Epithelial cell of esophagus (primary cell): ENCODE measurements around the gene MLX.
"Not testable (repeated sequence)": the region's sequence is repeated elsewhere in the genome, so short reads cannot be mapped to it uniquely, and the experiment has no call there.

Source experiments
- DNase-seq: peaks from one replicate; pipeline ENCODE4 v3.0.0; 2010; ENCODE audit warnings: low read depth
- H3K4me3 ChIP-seq: 2 replicates; pipeline ENCODE4 v1.5.1; 2011; ENCODE audit warnings: mild to moderate bottlenecking, low read length, control low read depth
- CTCF ChIP-seq: IDR thresholded peaks from 2 replicates; pipeline ENCODE4 v1.5.1; 2011; ENCODE audit warnings: low read depth, mild to moderate bottlenecking, low read length, control low read depth, inconsistent platforms; ENCODE audit not compliant: insufficient read depth; ENCODE audit errors: missing control alignments

MLX gene

GRCh38 chr17:42547001-42547461 lies 19.9 kb upstream of the MLX start:
- no peak for DNase-seq
- H3K4me3 ChIP-seq, result no peak overlapping the region
- TF ChIP-seq CTCF, result no peak

GRCh38 chr17:42547698-42548069 lies 19.2 kb upstream of the MLX start:
- H3K4me3 ChIP-seq, result no peak overlapping the region
- no peak for TF ChIP-seq CTCF
- DNase-seq, result no peak

- TF ChIP-seq CTCF, result peak; percentile 63
- peak overlapping the region; percentile 44 for H3K4me3 ChIP-seq
- peak; percentile 90 for DNase-seq
These were observed 18.6 kb upstream of the MLX start for GRCh38 chr17:42548070-42548837.

GRCh38 chr17:42548993-42549755 lies 17.7 kb upstream of the MLX start:
- no peak for DNase-seq
- TF ChIP-seq CTCF, result no peak
- no peak overlapping the region for H3K4me3 ChIP-seq

- not testable (repeated sequence) for DNase-seq
- peak within 1 kb of the TSS; percentile 78 for H3K4me3 ChIP-seq
These were observed 14.2 kb upstream of the MLX start, which contains the start of gene HSD17B1 for GRCh38 chr17:42552736-42553135. HSD17B1 (plus strand) TSS chr17:42552923; CDS start chr17:42552934, 11 bp downstream.

- peak; percentile 49 for TF ChIP-seq CTCF
- H3K4me3 ChIP-seq, result peak overlapping the region; percentile 78
- DNase-seq, result peak; percentile 93
These were observed 13.6 kb upstream of the MLX start for GRCh38 chr17:42553161-42553818.

- H3K4me3 ChIP-seq, result peak overlapping the region; percentile 78
- peak; percentile 32 for TF ChIP-seq CTCF
- peak; percentile 67 for DNase-seq
These were observed 13.0 kb upstream of the MLX start for GRCh38 chr17:42553866-42554249.
